B cell (primary cell): ENCODE data around the gene GSTA5. TPM values are rescaled to one million over a fixed set of nuclear protein-coding genes. Genes with fewer than 3 reads are reported as not detected.
"Not testable (repeated sequence)": the region's sequence is repeated elsewhere in the genome, so short reads cannot be mapped to it uniquely, and the experiment has no call there.

Source experiments
- ATAC-seq: fragments of 200-7000 bp; cut with Tn5 transposase; one replicate; pipeline ENCODE4 v1.10.0; 2021; ENCODE audit warnings: low read depth, mild to moderate bottlenecking, moderate number of reproducible peaks, moderate library complexity
- CTCF ChIA-PET: fragments of 350-600 bp; sonication (Branson Sonifier 250); formaldehyde crosslinking; loops from one replicate; lab custom pipeline; 2021; ENCODE audit warnings: antibody characterized with exemption, inconsistent platforms; lab: Charles Lee
- POLR2A ChIA-PET: fragments of 350-600 bp; sonication (Branson Sonifier 250); formaldehyde crosslinking; loops from one replicate; lab custom pipeline; 2021; ENCODE audit warnings: antibody characterized with exemption; lab: Charles Lee
- DNase-seq: peaks from one replicate; pipeline ENCODE4 v3.0.0; 2013
- H2AFZ ChIP-seq: 2 replicates; pipeline ENCODE4 v1.6.1; 2012; ENCODE audit warnings: mild to moderate bottlenecking, low read depth, low read length; ENCODE audit not compliant: insufficient read depth, poor library complexity, severe bottlenecking
- H3K27ac ChIP-seq, 2 donors: 1 replicate in 1 of 2; 2 replicates in 1 of 2; pipeline ENCODE4 v1.5.1; 2012 to 2013; ENCODE audit warnings: low read length in 2 of 2, mild to moderate bottlenecking in 2 of 2, moderate library complexity in 1 of 2
- H3K27me3 ChIP-seq, 4 experiments: fragments of 200-600 bp in 1 of 4; sonication (generic) in 1 of 4; replicated peaks in 1 of 4; 1 replicate in 2 of 4; 2 replicates in 2 of 4; pipeline versions ENCODE4 v1.6.1 to v1.7.0; 2013 to 2016; ENCODE audit warnings: low read length in 3 of 4, mild to moderate bottlenecking in 2 of 4, mixed read lengths in 1 of 4, moderate library complexity in 1 of 4; ENCODE audit not compliant: insufficient read depth in 4 of 4, control insufficient read depth in 3 of 4; ENCODE audit errors: control extremely low read depth in 1 of 4
- H3K36me3 ChIP-seq, 2 experiments: replicated peaks in 1 of 2; 1 replicate in 1 of 2; 2 replicates in 1 of 2; pipeline versions ENCODE4 v1.6.1 to v1.7.1; 2013; ENCODE audit warnings: low read length in 1 of 2; ENCODE audit not compliant: insufficient read depth in 2 of 2, control insufficient read depth in 1 of 2; ENCODE audit errors: control extremely low read depth in 1 of 2, extremely low read depth in 1 of 2
- H3K4me1 ChIP-seq, 2 donors: fragments of 200-600 bp in 1 of 2; sonication (generic) in 1 of 2; 1 replicate in 1 of 2; 2 replicates in 1 of 2; pipeline versions ENCODE4 v1.5.1 to v1.6.1; 2013 to 2017; ENCODE audit warnings: low read length in 2 of 2; ENCODE audit not compliant: control insufficient read depth in 2 of 2, insufficient read depth in 2 of 2
- H3K4me2 ChIP-seq: replicated peaks from 2 replicates; pipeline ENCODE3; 2012; ENCODE audit warnings: mild to moderate bottlenecking, low read depth, low read length; ENCODE audit not compliant: poor library complexity, severe bottlenecking
- H3K4me3 ChIP-seq, 5 experiments: fragments of 200-600 bp in 1 of 5; sonication (generic) in 1 of 5; 1 replicate in 3 of 5; 2 replicates in 2 of 5; pipeline versions ENCODE4 v1.5.1 to v1.7.0; 2011 to 2016; ENCODE audit warnings: low read length in 4 of 5, mild to moderate bottlenecking in 4 of 5, low read depth in 2 of 5, control low read depth in 1 of 5, moderate library complexity in 1 of 5; ENCODE audit not compliant: insufficient read depth in 1 of 5; ENCODE audit errors: control extremely low read depth in 1 of 5, extremely low read depth in 1 of 5
- H3K79me2 ChIP-seq: fragments of 200-600 bp; sonication (generic); one replicate; pipeline ENCODE4 v1.6.0; 2016; ENCODE audit warnings: low read length; ENCODE audit not compliant: control insufficient read depth, insufficient read depth
- H3K9ac ChIP-seq: fragments of 200-600 bp; sonication (generic); 2 replicates; pipeline ENCODE4 v1.6.1; 2017; ENCODE audit warnings: mild to moderate bottlenecking, low read length, moderate library complexity
- H3K9me3 ChIP-seq, 3 donors: one replicate each; pipeline versions ENCODE4 v1.6.1 to v1.7.1; 2013; ENCODE audit warnings: low read length in 2 of 3; ENCODE audit not compliant: control insufficient read depth in 2 of 3, insufficient read depth in 1 of 3; ENCODE audit errors: control extremely low read depth in 1 of 3
- H4K20me1 ChIP-seq: 2 replicates; pipeline ENCODE4 v1.6.0; 2012; ENCODE audit warnings: mild to moderate bottlenecking, low read length; ENCODE audit not compliant: insufficient read depth, control insufficient read depth, poor library complexity, severe bottlenecking
- H3K27ac Mint-ChIP-seq: one replicate; pipeline ENCODE4 v1.8.0; 2021; ENCODE audit warnings: mixed read lengths
- H3K27me3 Mint-ChIP-seq: one replicate; pipeline ENCODE4 v1.8.0; 2021; ENCODE audit warnings: mixed read lengths
- H3K4me1 Mint-ChIP-seq: one replicate; pipeline ENCODE4 v1.8.0; 2021; ENCODE audit warnings: mixed read lengths
- H3K4me3 Mint-ChIP-seq: one replicate; pipeline ENCODE4 v1.8.0; 2021; ENCODE audit warnings: mixed read lengths
- H3K9me3 Mint-ChIP-seq: one replicate; pipeline ENCODE4 v1.8.0; 2022; ENCODE audit warnings: mixed read lengths; ENCODE audit not compliant: insufficient read depth
- EZH2 ChIP-seq: IDR thresholded peaks from 2 replicates; pipeline ENCODE4 v1.6.1; 2012; ENCODE audit warnings: borderline replicate concordance, low read depth, mild to moderate bottlenecking, moderate library complexity, low read length; ENCODE audit not compliant: insufficient read depth, poor library complexity, severe bottlenecking
- WGBS: methylation state at CpG from one replicate; pipeline ENCODE4 v1.1.5; 2013; ENCODE audit warnings: missing lambda C conversion rate; ENCODE audit not compliant: insufficient coverage; 5-methylcytosine and 5-hydroxymethylcytosine counted together
- intact Hi-C: fragments of 100-400 bp; cut with micrococcal nuclease; formaldehyde crosslinking; loops from one replicate; pipeline ENCODE4 v1.10.0; 2022
- polyA plus RNA-seq: library from polyadenylated mRNA; depleted of rRNA; stranded (reverse); fragments of >200 nt; gene quantifications from 2 replicates; pipeline ENCODE4 v1.2.3, GENCODE V29; 2012
- total RNA-seq, 2 donors: library from RNA; stranded (reverse); fragments of 120-200 nt in 1 of 2; gene quantifications; 1 replicate in 1 of 2; 2 replicates in 1 of 2; pipeline versions ENCODE4 v1.2.3 to v1.2.4, GENCODE V29; 2013 to 2022
- TF ChIP-seq, protein P1 (sequence below): fragments of 200-600 bp; IDR thresholded peaks from one replicate; pipeline ENCODE4 v1.8.0; 2022; ENCODE audit warnings: antibody characterized with exemption, mild to moderate bottlenecking

Gene GSTA5
- total and polyA plus RNA-seq, 2 donors (not counting 1 experiment from before 2014, with no cell fraction given) = not detected

DNA sequence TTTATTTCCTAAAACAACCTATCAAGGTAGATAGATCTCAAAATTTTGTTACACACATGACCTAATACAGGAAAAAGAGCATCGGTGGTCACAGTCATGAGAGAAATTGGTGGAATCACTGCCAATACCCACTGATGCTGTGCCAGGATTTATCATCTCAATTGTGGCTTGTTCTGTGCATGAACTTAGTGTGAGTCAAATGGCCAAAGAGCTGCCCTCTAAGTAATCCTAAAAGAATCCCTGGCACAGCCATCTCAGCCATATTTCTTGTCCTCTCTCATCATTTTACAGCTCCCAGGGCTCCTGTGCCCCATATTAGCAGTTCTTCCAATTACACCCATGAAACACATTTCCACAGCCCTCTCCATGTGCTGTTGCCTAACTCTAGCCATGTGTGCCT lies 6.1 kb downstream of the GSTA5 start:
- Histone ChIP-seq H3K27ac (no peak overlapping the region), H3K9ac (no peak overlapping the region), H3K27me3 (peaks cover 0 to 7% (median 1%) of the 10 kb centered on the region in 4 experiments), H3K36me3 (no peaks in the 10 kb centered on the region), H4K20me1 (no peaks in the 10 kb centered on the region), H3K4me3 (no peak overlapping the region), H2AFZ (no peak overlapping the region), H3K4me2 (no peak overlapping the region), H3K79me2 (no peaks in the 10 kb centered on the region), H3K9me3 (no peaks in the 10 kb centered on the region), H3K4me1 (no peaks in the 10 kb centered on the region)
- intact Hi-C loops = no loop called here
- Mint-ChIP-seq H3K9me3 (no peaks in the 10 kb centered on the region), H3K4me1 (no peaks in the 10 kb centered on the region), H3K27ac (no peak overlapping the region), H3K27me3 (peaks cover 45% of the 10 kb centered on the region), H3K4me3 (no peak overlapping the region)
- TF ChIP-seq, protein P1, sequence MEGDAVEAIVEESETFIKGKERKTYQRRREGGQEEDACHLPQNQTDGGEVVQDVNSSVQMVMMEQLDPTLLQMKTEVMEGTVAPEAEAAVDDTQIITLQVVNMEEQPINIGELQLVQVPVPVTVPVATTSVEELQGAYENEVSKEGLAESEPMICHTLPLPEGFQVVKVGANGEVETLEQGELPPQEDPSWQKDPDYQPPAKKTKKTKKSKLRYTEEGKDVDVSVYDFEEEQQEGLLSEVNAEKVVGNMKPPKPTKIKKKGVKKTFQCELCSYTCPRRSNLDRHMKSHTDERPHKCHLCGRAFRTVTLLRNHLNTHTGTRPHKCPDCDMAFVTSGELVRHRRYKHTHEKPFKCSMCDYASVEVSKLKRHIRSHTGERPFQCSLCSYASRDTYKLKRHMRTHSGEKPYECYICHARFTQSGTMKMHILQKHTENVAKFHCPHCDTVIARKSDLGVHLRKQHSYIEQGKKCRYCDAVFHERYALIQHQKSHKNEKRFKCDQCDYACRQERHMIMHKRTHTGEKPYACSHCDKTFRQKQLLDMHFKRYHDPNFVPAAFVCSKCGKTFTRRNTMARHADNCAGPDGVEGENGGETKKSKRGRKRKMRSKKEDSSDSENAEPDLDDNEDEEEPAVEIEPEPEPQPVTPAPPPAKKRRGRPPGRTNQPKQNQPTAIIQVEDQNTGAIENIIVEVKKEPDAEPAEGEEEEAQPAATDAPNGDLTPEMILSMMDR = no peak
- TF ChIP-seq EZH2 = no peak
- CTCF ChIA-PET = no interaction called here
- ATAC-seq = no peak
- no peak for DNase-seq
- POLR2A ChIA-PET = no interaction called here
- no CpG with 5 or more reads among the region's 1 CpG for WGBS

DNA sequence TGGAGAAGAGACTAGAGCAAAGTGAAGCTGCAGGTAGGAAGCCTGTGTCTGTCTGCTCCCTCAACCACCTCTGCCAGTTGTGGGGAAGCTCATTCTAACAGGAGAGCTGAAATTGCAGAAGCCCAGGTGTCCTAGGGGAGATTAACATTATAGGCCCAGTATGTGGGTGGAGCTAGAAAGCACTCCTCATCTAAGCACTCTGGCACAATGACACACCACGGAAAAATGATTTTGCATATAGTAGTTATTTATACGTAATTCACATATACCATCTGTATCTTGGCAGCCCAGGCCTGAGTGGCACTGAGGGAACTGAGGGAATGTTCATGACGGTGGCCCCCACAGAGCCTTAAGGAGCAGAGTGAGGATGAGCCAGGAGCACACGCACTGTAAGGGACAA lies 9.7 kb downstream of the GSTA5 start:
- not testable (repeated sequence) for DNase-seq, H3K4me3 Mint-ChIP-seq
- CTCF ChIA-PET = interaction anchor here (0.5 to 0.9 kb wide), 2 partner anchors 45 to 743 kb away, joined by 3 to 4 read pairs; no protein-coding TSS in a partner anchor

More for the DNA sequence above, 9.7 kb downstream of the GSTA5 start:
- H3K79me2 ChIP-seq, H3K27ac Mint-ChIP-seq, H3K9me3 Mint-ChIP-seq, POLR2A ChIA-PET, intact Hi-C loops, H3K9me3 ChIP-seq, H4K20me1 ChIP-seq, ATAC-seq, H3K36me3 ChIP-seq, H3K4me3 ChIP-seq, H3K4me1 ChIP-seq, H3K27me3 ChIP-seq, H3K27ac ChIP-seq, H2AFZ ChIP-seq, H3K4me2 ChIP-seq, H3K4me1 Mint-ChIP-seq, H3K9ac ChIP-seq: not testable (repeated sequence)
- WGBS = no CpG with 5 or more reads among the region's 4 CpGs
- peaks cover 22% of the 10 kb centered on the region for H3K27me3 Mint-ChIP-seq
